Measurements from ENCODE around the gene CERT1. TPM values are rescaled to one million over a fixed set of nuclear protein-coding genes. Genes with fewer than 3 reads are reported as not detected.
A peak's percentile ranks its signal among the peaks of the same experiment; 100 is the strongest.

CERT1 gene
- total and polyA plus RNA-seq, 9 of the 15 experiments (the other 6 are each of a cell fraction or from before 2014, with no cell fraction given) = 3.4 to 24.7 (median 9.8) TPM

- TF ChIP-seq MGA (IDR thresholded peaks at IDR 0.05) = no peak
- TF ChIP-seq JUND (IDR thresholded peaks at IDR 0.05; ENCODE audit: borderline replicate concordance, low read depth, low read length) = 0 out of 2 replicates have a peak, but pooled peaks have one; percentile 25
- no peak; the same call in 2 of the 3 replicates for TF ChIP-seq JUND (tag; IDR thresholded peaks at IDR 0.05; ENCODE audit: borderline replicate concordance, low read depth, low read length)
- TF ChIP-seq ETS2 (tag; IDR thresholded peaks at IDR 0.05; ENCODE audit: borderline replicate concordance, poor library complexity, severe bottlenecking) = no peak
- TF ChIP-seq ARID1B (IDR thresholded peaks at IDR 0.05) = peak; percentile 91
- no peak for TF ChIP-seq ZFP1 (CRISPR knock-in tag; IDR thresholded peaks at IDR 0.05)
- no peak for TF ChIP-seq ZSCAN29 (IDR thresholded peaks at IDR 0.05)
- no peak for TF ChIP-seq SFPQ (IDR thresholded peaks at IDR 0.05; ENCODE audit: low read depth, low read length)
- no peak for TF ChIP-seq NCOA6 (IDR thresholded peaks at IDR 0.05)
- TF ChIP-seq FOS (IDR thresholded peaks at IDR 0.05; ENCODE audit: extremely low read depth, insufficient read length) = no peak
- no peak for TF ChIP-seq YBX1 (IDR thresholded peaks at IDR 0.05)
- no peak for TF ChIP-seq ZNF785 (CRISPR knock-in tag; IDR thresholded peaks at IDR 0.05)
- no peak for TF ChIP-seq TARDBP (IDR thresholded peaks at IDR 0.05)
- TF ChIP-seq HIVEP1 (CRISPR knock-in tag; IDR thresholded peaks at IDR 0.05) = no peak
- peak; percentile 93 for TF ChIP-seq RUNX1 (IDR thresholded peaks at IDR 0.05; ENCODE audit: low read depth)
- no peak for TF ChIP-seq ELF1 (tag; IDR thresholded peaks at IDR 0.05)
- no peak for TF ChIP-seq ZNF124 (CRISPR knock-in tag; IDR thresholded peaks at IDR 0.05)
- no peak for TF ChIP-seq SNIP1 (IDR thresholded peaks at IDR 0.05; ENCODE audit: low read depth)
- TF ChIP-seq ATF7 (IDR thresholded peaks at IDR 0.05) = no peak
Measured at GRCh38 chr5:75381456-75381855, 130.0 kb downstream of the CERT1 start (continued).
